ENCODE measurements around the gene SAPCD1.

Gene SAPCD1

GRCh38 chr6:31758281-31758680 is 4.2 kb upstream of the SAPCD1 start:
- no peak for DNase-seq

- no peak for DNase-seq
Observed at GRCh38 chr6:31760790-31761189, 1.7 kb upstream of the SAPCD1 start.

GRCh38 chr6:31761343-31761742 is 1.1 kb upstream of the SAPCD1 start:
- DNase-seq: no peak

GRCh38 chr6:31762878-31763618 is 592 bp downstream of the SAPCD1 start:
- no peak for DNase-seq

- DNase-seq: no peak
Observed at GRCh38 chr6:31763619-31763940, 1.1 kb downstream of the SAPCD1 start.

GRCh38 chr6:31764198-31764597 is 1.7 kb downstream of the SAPCD1 start:
- no peak for DNase-seq

GRCh38 chr6:31765559-31765909 is 3.1 kb downstream of the SAPCD1 start:
- no peak for DNase-seq

- DNase-seq: no peak
Observed at GRCh38 chr6:31765910-31766794, 3.7 kb downstream of the SAPCD1 start.

GRCh38 chr6:31767096-31767645 is 4.7 kb downstream of the SAPCD1 start:
- no peak for DNase-seq

- no peak for DNase-seq
Observed at GRCh38 chr6:31768363-31769257, 6.2 kb downstream of the SAPCD1 start.

- no peak for DNase-seq
Observed at GRCh38 chr6:31769684-31770371, 7.4 kb downstream of the SAPCD1 start.

GRCh38 chr6:31770860-31771259 is 8.4 kb downstream of the SAPCD1 start:
- no peak for DNase-seq

GRCh38 chr6:31771992-31772358 is 9.5 kb downstream of the SAPCD1 start:
- no peak for DNase-seq

- no peak for DNase-seq
Observed at GRCh38 chr6:31775184-31775583, 12.7 kb downstream of the SAPCD1 start.

- DNase-seq: no peak
Observed at GRCh38 chr6:31775633-31776484, 13.4 kb downstream of the SAPCD1 start.

- no peak for DNase-seq
Observed at GRCh38 chr6:31776485-31776988, 14.1 kb downstream of the SAPCD1 start.

GRCh38 chr6:31776989-31777666 is 14.7 kb downstream of the SAPCD1 start, which contains the start of gene VWA7:
Gene VWA7 (minus strand): TSS chr6:31777328. CDS start chr6:31776779, 549 bp downstream.
- no peak for DNase-seq

GRCh38 chr6:31777667-31778050 is 15.2 kb downstream of the SAPCD1 start:
- no peak for DNase-seq

GRCh38 chr6:31778193-31778592 is 15.7 kb downstream of the SAPCD1 start:
- DNase-seq: no peak

Data from NCI-H446 treated with DMSO at 0.1 percent for 48 hours (cell line).